Midbrain (tissue), 1 donor: ENCODE measurements around the gene ZNF335.

Experiments used
- DNase-seq: peaks from one replicate; lab custom pipeline; 2025; lab: John Stamatoyannopoulos, UW

ZNF335 gene

GRCh38 chr20:45971675-45972499 is at the start of gene ZNF335:
Gene ZNF335 (minus strand): TSS chr20:45972203. CDS start chr20:45971410, 793 bp downstream.
- DNase-seq: peak; percentile 96

DNA sequence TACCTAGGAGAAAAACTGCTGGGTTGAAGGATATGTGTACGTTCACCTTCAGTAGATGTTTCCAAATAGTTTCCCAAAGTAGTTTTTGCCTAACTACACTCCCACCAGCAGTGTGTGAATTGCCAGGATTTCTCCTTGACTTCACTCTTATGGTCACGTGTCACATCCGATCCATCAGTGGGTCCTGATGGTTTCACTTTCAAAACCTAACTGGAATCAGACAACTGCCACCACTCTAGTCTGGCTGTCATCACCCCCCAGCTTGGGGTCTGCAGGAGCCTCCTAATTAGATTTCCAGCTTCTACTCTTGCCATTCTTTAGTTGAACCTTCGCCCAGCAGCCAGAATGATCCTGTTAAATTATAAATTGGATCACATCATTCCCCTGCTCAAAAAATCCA is 48.6 kb upstream of the ZNF335 start:
- no peak for DNase-seq

DNA sequence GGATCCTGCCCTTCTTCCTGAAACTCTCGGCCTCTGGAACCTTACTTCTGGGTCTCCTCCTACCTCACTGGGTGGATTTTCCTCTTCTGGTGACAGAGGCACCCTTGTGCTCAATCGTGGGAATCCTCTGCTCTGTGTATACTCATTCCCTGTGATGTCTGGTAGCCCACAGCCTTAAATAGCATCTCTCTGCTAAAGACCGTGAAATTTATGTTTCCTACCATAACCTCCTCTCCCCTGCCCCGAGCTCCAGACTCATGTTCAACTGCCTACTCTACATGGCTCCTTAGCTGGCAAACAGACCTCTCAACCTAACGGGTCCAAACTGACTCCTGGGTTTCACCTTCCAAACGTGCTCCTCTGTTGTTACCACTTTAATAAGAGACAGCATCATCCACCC is 46.6 kb upstream of the ZNF335 start:
- no peak for DNase-seq

DNA sequence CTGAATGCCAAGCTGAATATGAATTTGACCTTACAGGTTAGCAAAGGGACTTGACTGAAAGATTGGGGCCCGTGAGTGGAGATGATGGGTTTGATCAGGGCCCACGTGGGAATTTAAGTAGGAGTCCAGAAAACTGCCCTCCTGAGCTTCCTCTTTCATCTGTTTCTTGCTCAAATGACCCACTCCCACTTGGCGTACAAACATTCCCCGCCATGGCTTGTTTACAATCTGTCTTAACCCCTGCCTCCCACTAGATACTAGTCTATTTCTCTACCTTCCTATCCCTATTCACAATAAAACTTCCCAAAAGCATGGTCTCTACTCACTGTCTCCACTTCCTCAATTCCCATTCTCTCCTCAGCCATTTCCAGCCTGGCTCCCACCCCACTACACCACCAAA is 46.1 kb upstream of the ZNF335 start:
- no peak for DNase-seq

GRCh38 chr20:46017272-46017671 is 45.3 kb upstream of the ZNF335 start:
- DNase-seq: no peak

GRCh38 chr20:46014517-46015396 is 42.8 kb upstream of the ZNF335 start:
- no peak for DNase-seq

DNA sequence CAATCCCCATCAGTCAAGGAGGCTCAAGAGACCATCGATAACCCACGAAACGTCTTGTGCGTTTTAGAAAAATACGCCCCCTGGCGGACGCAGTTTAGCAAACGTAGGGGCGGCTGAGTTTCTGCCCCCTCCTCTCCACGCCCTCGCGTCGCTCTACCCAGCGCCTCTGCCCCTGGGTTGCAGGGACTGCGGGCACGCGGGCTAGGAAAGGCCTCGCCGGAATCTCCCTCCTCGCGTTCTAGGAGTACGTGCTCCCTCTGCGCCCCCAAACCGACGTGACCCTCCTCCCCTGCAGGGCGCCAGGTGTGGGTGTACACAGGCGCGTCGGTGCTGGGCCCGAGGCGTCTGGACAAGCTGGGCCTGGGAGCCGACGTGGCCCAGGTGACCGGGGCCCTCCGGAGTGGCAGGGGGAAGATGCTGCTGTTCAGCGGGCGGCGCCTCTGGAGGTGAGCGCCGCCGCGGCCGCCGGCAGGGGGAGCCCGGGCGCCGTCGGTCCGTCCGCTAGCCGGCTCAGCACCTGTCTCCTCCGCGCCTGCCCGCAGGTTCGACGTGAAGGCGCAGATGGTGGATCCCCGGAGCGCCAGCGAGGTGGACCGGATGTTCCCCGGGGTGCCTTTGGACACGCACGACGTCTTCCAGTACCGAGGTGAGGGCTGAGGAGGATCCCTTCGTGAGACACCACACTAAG is 42.0 kb upstream of the ZNF335 start:
- peak; percentile 23 for DNase-seq

- no peak for DNase-seq
These were observed 41.4 kb upstream of the ZNF335 start for GRCh38 chr20:46013322-46013828.

DNA sequence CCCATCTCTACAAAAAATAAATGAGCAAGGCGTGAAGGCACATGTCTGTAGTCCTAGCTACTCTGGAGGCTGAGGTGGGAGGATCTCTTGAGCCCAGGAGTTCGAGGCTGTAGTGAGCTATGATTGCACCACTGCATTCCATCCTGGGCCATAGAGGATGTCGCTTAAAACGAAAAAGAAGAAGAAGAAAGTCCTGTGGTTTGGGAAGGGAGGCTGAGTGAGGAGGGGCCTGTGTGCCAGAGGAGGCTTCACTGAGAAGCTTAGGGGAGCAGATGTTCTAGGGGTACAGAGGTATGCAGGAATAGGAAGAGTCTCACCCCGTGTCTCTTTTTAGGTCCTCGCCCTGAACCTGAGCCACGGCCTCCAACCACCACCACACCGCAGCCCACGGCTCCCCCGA is 40.9 kb upstream of the ZNF335 start:
- no peak for DNase-seq

- no peak for DNase-seq
These were observed 39.9 kb upstream of the ZNF335 start for GRCh38 chr20:46011631-46012482.

DNA sequence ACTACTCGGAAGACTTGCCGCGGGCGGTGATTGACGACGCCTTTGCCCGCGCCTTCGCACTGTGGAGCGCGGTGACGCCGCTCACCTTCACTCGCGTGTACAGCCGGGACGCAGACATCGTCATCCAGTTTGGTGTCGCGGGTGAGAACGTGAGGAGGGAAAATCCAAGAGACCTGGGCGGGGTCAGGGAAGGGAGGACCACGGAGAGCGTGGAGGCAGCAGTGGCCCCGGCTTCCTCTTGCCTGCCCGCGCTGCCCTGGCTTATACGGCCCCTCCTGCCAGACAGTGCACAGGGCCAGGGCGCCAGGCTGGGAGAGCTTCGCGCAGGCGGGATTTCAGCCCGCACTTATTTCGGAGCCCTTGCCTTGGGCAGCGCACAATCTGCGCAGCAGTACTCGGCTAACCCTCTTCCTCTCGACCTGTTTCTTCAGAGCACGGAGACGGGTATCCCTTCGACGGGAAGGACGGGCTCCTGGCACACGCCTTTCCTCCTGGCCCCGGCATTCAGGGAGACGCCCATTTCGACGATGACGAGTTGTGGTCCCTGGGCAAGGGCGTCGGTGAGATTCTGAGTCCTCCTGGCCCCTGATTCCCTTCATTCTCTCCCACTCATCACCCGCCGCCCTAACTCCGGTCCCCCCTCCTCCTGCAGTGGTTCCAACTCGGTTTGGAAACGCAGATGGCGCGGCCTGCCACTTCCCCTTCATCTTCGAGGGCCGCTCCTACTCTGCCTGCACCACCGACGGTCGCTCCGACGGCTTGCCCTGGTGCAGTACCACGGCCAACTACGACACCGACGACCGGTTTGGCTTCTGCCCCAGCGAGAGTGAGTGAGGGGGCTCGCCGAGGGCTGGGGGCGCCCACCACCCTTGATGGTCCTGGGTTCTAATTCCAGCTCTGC is 38.7 kb upstream of the ZNF335 start:
- no peak for DNase-seq

DNA sequence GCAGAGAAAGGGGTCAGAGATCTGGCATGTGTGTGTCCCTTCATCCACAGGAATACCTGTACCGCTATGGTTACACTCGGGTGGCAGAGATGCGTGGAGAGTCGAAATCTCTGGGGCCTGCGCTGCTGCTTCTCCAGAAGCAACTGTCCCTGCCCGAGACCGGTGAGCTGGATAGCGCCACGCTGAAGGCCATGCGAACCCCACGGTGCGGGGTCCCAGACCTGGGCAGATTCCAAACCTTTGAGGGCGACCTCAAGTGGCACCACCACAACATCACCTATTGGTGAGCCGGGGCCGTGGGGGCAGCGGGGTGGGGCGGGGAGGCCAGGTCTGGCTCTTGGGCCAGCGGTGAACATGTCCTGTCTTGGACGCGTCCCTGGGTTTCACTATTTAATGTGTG is 37.8 kb upstream of the ZNF335 start:
- DNase-seq: no peak

DNA sequence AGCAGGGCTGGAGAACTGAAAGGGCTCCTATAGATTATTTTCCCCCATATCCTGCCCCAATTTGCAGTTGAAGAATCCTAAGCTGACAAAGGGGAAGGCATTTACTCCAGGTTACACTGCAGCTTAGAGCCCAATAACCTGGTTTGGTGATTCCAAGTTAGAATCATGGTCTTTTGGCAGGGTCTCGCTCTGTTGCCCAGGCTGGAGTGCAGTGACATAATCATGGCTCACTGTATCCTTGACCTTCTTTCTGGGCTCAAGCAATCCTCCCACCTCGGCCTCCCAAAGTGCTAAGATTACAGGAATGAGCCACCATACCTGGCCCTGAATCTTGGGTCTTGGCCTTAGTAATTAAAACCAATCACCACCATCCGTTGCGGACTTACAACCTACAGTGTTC is 35.7 kb upstream of the ZNF335 start:
- DNase-seq: no peak

DNA sequence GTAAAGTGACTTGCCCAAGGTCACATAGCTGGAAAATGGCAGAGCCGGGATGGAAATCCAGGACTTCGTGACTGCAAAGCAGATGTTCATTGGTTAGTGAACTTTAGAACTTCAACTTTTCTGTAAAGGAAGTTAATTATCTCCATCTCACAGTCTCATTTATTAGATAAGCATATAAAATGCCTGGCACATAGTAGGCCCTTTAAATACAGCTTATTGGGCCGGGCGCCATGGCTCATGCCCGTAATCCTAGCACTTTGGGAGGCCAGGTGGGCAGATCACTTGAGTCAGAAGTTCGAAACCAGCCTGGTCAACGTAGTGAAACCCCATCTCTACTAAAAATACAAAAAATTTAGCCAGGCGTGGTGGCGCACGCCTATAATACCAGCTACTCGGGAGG is 35.0 kb upstream of the ZNF335 start:
- no peak for DNase-seq

- no peak for DNase-seq
These were observed 34.2 kb upstream of the ZNF335 start for GRCh38 chr20:46006022-46006705.

- DNase-seq: peak; percentile 35
These were observed 33.0 kb upstream of the ZNF335 start for GRCh38 chr20:46004889-46005473.

- DNase-seq: no peak
These were observed 32.2 kb upstream of the ZNF335 start for GRCh38 chr20:46004187-46004586.

DNA sequence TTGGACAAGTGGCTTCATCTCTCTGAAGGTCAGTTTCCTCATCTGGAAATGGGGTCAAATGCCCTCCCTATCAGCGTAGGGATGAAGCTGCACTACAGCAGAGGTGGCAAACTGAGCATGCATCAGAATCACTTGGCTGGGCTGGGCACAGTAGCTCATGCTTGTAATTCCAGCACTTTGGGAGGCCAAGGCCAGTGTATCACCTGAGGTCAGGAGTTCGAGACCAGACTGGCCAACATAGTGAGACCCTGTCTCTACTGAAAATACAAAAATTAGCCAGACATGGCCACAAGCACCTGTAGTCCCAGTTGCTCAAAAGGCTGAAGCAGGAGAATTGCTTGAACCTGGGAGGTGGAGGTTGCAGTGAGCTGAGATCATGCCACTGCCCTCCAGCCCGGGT is 30.0 kb upstream of the ZNF335 start:
- DNase-seq: no peak

DNA sequence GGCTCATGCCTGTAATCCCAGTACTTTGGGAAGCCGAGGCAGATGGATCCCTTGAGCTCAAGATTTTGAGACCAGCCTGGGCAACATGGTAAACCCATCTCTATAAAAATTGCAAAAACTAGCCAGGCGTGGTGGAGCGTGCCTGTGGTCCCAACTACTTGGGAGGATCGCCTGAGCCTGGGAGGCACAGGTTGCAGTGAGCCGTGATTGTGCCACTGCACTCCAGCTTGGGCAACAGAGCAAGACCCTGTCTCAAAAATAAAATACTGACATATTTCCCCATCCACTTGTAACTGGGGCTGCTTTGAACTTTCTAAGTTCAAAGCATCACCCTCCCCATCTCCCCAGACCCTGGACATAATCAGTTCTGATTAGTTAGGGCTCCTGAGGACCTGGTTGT is 29.5 kb upstream of the ZNF335 start:
- no peak for DNase-seq
